GM12801 (cell line): ENCODE data around the gene CITED2.

Experiments
- CTCF ChIP-seq: IDR thresholded peaks from one replicate; pipeline ENCODE4 v1.5.1; 2011; ENCODE audit warnings: control low read depth; ENCODE audit not compliant: insufficient read length; ENCODE audit errors: extremely low read depth

The CITED2 gene

DNA sequence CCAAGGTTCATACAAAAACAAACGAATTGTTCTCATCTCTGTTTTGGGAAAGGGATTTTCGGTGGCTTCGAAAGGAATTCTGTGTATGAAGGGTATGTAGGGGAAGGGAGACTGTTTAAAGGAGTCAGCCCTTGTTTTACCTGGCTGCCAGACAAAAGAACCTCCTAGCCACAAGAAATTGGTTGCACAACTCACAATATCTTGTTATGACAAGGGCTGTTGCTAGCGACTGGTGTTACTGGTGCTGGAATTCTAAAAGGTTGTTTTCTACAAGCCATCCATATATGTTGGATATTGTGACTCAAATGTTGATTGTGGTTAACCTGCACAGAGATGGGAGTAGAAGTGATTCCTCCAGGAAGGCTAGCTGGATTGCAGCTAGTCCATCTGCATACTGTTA, 34.6 kb upstream of the CITED2 start:
- TF ChIP-seq CTCF: no peak

DNA sequence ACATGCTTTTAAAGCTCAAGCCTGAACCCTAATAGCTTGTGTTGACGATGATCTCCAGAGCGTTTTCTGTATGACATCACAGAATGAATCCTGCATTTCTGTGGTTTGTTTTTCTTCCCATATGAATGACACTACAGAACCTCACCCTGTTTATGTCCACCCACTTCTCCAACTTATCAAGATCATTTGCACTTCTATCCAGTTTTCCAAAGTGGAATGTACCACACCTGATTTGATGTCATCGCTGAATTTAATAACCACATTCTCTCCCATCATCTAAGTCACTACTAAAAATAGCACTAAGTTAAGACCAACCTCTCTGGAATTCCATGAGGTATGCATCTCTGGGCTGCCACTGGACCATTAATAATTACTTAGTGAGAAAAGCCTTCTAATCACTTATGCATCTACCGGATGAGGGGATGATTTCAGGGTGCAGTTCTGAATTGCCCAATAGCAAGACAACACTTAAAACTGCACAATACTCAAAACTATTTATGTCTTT, 33.3 kb upstream of the CITED2 start:
- TF ChIP-seq CTCF: no peak

DNA sequence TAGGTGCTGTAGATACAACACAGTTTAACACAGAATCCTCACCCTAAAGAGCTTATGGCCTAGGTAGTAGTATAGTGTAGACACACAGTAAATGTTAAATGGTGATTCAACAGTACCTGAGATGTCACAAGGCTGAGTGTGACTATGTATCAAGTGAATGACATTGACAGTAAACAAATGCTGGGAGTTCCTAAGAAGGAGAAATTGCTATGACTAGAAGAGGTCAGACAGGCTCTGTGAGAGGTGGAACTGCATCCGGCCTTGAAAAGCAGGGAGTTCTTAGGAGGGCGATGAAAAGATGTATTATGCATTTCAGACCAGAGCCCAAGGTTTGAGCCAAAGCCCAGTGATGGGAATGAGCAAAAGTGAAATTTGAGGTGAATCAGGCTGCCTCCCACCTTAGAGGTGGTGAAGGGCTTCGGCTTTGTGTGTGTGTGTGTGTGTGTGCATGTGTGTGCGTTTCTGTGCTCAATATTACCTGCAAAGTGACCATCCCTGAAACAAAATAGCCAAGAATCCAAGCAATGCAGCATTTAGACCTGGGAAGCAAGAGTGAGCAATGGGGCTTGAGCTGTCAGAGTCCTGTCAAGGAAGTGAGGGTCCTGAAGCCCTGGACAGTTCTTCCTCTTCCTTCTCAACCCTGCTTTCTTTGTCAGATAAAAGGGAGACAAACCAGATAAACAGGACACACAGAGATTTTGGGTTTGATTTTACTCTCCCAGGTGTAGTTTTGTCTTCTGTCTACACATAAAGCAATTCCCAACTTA, 32.3 kb upstream of the CITED2 start:
- TF ChIP-seq CTCF: no peak

DNA sequence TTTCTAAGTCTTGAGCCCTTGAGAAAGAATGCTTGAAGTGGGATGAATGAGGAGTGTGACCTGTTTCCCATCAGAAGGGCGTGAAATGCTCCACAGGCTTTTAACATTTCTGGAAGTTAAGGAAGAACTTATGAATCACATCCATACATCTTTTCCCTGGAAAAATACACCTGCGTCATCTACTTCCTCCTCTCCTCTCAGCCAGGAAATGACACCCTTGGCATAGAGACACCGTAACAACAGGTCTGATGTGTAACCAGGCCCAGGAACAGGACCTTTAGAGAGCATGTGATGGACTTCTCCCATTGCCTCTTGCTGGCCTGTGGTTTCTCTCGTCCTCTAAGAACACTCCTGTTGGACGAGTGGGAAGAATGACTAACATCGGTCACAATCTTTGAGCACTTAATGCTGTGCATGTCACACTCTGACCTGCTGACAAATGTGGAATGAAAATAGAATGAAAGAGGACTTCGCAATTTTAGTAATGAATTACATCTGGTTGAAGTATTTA, 28.5 kb upstream of the CITED2 start:
- TF ChIP-seq CTCF: no peak

DNA sequence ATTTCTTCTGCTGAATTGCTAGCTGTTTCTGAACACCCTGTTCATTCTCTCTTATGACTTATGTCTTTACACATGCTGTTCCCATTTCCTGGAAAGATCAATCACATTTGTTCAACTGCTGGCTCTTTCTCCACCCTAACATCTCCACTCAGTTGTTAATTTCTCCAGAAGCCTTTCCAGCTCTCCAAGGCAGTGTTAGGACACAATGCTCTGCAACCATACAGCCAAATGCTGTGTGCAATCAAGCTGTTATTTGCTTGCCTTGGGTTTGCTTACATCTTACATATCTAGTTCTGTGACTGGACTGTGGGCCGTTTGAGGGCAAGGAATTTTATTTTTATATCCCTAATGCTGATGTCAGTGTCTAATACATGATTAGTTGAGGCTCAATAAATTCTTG, 24.2 kb upstream of the CITED2 start:
- TF ChIP-seq CTCF: no peak

DNA sequence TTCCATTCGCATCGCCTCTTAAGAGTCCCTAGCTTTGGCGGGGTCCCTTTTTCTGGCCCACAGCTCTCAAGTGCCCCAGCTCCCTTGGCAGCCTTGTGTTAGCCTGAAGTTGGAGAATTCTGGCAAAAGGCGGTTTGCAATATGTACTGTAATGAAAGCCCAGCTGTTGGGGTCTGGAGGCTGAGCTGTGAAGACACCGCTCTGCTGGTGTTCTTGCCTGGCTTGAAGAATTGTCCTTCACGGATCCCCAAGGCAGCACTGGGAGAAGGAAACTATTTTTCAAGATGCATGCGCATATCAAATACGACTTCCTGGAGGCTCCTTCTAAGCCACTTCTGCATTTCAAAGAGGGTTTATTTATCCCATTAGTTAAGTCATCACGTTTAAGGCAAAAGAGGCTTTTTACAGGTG, 21.4 kb upstream of the CITED2 start:
- no peak for TF ChIP-seq CTCF

DNA sequence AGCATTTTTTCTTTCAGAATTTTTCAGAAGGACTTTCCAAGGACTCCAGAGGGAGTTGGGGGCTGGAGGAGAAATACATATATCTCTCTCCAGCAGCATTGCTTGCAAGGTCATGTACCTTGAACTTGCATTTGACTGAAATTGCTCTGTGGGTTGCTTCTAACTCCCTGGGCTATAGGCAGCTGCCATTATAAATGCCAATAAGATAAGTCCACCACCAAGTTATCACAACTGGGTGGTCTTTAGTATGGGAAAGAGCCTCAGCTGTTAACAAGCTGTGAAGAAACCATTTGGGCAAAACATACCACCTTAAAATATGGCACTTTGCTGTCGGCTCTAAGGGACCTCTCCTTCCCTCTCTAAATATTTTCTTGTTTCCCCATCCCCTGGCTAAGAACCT, 20.9 kb upstream of the CITED2 start:
- TF ChIP-seq CTCF: no peak
